ENCODE results near the gene DDI2.
"Not testable (repeated sequence)": the region's sequence is repeated elsewhere in the genome, so short reads cannot be mapped to it uniquely, and the experiment has no call there.

DDI2 gene

GRCh38 chr1:15617173-15618076, at the start of gene DDI2:
DDI2 (plus strand) TSS chr1:15617458; CDS start chr1:15617671, 213 bp downstream.
- peak; percentile 99 for DNase-seq

- DNase-seq, result no peak
These were observed 48.7 kb upstream of the DDI2 start for GRCh38 chr1:15568387-15569073.

GRCh38 chr1:15570861-15571260, 46.4 kb upstream of the DDI2 start:
- DNase-seq, result no peak

GRCh38 chr1:15571266-15571665, 46.0 kb upstream of the DDI2 start:
- no peak for DNase-seq

- DNase-seq, result no peak
These were observed 43.8 kb upstream of the DDI2 start for GRCh38 chr1:15573477-15573876.

- DNase-seq, result no peak
These were observed 42.5 kb upstream of the DDI2 start for GRCh38 chr1:15574741-15575140.

GRCh38 chr1:15575549-15576150, 41.6 kb upstream of the DDI2 start:
- DNase-seq, result no peak

GRCh38 chr1:15577691-15578090, 39.6 kb upstream of the DDI2 start:
- no peak for DNase-seq

GRCh38 chr1:15578921-15579682, 38.2 kb upstream of the DDI2 start:
- no peak for DNase-seq

- DNase-seq, result no peak
These were observed 37.6 kb upstream of the DDI2 start for GRCh38 chr1:15579683-15580047.

GRCh38 chr1:15583016-15583706, 34.1 kb upstream of the DDI2 start:
- no peak for DNase-seq

GRCh38 chr1:15584489-15585363, 32.5 kb upstream of the DDI2 start, which contains the start of gene AGMAT:
AGMAT (minus strand) TSS chr1:15585051; CDS start chr1:15584967, 84 bp downstream.
- DNase-seq, result peak; percentile 59

- DNase-seq, result no peak
These were observed 25.0 kb upstream of the DDI2 start for GRCh38 chr1:15592285-15592684.

- DNase-seq, result no peak
These were observed 21.2 kb upstream of the DDI2 start for GRCh38 chr1:15595809-15596617.

GRCh38 chr1:15598436-15598835, 18.8 kb upstream of the DDI2 start:
- DNase-seq, result no peak

GRCh38 chr1:15603050-15603965, 13.9 kb upstream of the DDI2 start:
- peak; percentile 98 for DNase-seq

GRCh38 chr1:15603966-15604282, 13.3 kb upstream of the DDI2 start:
- DNase-seq, result not testable (repeated sequence)

- DNase-seq, result not testable (repeated sequence)
These were observed 12.9 kb upstream of the DDI2 start for GRCh38 chr1:15604400-15604799.

Data from eye (tissue), 1 donor.